HG02943 (cell line): ENCODE results near the gene RRM2.
"Not testable (repeated sequence)": the region's sequence is repeated elsewhere in the genome, so short reads cannot be mapped to it uniquely, and the experiment has no call there.

Experiments used
- ATAC-seq: cut with Tn5 transposase; IDR thresholded peaks from one replicate; pipeline ENCODE4 v1.9.1; 2021; ENCODE audit warnings: mild to moderate bottlenecking, low read depth, moderate library complexity; ENCODE audit not compliant: unreplicated experiment

Gene RRM2

DNA sequence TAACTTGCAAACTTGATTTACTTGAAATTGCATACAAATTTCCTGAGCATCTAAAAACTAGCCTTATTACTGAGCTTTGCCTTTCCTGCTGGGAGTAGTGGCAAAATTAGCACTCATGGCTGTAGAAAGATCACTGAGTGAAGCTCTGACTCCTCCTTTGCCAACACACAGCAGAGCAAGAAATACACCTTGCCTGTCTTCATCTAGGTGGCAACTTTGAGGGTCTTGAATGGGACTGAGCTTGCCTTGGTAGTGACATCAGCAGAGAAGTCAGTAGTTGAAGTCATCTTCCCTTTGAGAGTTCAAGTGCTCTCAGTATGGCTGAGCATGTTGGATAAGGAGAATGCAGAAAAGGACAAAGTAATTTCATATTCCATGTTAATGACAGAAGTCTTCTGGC, 5.9 kb downstream of the RRM2 start:
- ATAC-seq, result no peak

DNA sequence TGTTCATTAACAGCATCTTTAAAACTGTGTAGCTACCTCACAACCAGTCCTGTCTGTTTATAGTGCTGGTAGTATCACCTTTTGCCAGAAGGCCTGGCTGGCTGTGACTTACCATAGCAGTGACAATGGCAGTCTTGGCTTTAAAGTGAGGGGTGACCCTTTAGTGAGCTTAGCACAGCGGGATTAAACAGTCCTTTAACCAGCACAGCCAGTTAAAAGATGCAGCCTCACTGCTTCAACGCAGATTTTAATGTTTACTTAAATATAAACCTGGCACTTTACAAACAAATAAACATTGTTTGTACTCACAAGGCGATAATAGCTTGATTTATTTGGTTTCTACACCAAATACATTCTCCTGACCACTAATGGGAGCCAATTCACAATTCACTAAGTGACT, 7.0 kb downstream of the RRM2 start:
- no peak for ATAC-seq

DNA sequence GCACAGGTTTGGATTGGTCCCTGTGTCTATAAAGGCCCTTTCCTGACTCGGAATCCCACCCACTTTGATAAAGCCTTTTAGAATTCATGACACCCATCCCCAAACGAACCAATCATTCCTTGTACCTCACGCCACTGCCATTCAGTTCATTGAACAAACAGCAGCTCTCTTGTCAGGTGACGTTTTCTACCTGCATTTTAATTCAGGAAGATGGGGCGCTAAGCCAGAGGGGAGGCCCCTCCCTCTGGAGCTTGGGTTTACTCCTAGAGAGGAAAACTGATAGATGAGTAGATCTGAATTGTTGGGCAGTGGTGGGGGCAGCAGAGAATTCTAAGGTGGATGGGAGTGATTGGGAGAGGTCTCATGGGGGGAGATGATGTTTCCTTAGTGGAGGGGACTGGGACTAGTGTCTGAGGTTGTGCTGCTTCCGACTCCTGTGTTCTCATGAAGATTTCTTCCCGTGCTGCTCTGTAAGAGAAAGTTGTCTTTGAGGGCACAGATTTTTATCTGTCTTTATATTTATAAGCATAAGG, 9.6 kb downstream of the RRM2 start:
- no peak for ATAC-seq

DNA sequence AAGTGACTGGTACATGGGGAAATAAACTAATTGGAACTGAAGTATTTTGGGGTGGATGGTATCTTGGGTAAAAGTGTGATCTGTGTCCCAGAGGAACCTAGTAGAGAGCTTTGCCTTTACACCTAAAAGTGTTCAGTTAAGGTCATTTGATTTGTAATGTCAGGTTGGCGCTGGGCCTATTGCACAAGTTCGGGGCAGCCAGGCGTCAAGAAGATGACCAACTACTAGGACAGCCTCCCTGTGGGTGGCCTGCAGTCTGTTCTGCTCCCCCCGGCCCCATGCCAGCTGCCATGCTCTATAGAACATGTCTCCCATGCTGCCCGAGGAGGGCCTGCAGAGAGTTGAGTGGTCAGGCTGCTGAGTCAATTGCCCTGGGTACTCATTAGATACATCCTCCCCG, 10.1 kb downstream of the RRM2 start:
- no peak for ATAC-seq

DNA sequence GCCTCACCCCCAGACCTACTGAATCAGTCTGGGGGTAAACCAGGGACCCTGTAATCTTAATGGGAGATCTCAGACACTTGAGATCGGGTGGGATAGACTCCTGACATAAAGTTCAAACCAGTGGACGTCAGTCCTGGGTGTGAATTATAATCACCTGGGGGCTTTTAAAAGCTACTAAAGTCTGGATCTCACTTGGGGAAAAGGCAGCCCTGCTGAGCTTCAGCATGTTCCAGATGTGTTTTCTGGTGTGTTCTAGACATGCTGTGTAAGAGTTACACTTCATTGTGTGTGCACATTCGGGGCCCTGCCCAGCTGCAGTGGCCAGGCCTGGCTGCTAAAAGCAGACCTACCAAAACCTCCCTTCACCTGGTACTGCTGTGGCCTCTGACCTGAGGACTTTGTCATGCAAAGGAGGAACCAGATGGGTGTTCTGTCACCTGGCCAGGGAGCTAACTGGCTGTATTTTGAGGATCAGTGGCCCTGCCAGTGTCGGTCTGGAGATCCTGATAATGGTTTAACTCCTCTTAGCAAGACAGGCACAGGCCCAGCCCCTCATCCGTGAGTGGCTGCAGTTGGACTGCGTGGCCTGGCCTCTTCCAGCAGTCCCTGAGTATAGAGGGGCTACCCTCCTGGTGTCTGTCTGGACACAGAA, 10.6 kb downstream of the RRM2 start:
- ATAC-seq, result no peak

DNA sequence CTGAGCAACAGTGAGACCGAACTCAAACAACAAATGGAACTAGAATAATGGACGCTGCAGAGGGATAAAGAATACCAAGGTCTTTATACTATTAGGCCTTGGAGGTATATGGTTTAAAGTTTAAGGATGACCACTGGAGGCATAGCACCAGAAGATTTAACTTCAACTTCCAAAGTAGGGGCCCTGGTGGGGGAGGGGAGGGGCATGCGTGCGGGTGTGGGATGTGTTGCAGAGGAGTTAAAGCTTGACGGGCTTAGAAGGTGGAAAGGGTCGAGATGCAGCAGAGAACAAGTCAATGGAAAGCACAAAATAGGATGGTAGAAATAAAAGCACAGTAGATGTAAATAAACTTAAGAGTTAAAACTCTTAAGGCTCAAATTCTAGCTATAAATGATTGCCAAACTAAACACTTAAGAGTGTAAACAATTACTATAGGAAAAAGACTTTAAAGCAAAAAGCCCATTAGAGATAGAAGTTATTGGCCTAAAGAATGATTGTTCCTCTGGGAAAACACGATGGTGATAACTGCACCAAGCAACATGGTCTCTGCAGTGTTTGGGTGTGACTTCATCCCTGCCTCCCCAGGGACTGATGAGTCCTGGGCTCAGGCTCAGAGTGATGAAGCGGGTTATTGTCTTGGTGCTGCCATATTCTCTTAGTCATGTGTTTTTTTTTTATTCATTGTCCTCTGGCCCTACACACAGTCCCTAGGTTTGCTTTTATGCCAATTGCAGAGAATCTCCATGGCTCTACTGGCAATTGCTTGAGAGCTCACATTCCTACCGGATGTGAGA, 13.0 kb downstream of the RRM2 start:
- no peak for ATAC-seq

DNA sequence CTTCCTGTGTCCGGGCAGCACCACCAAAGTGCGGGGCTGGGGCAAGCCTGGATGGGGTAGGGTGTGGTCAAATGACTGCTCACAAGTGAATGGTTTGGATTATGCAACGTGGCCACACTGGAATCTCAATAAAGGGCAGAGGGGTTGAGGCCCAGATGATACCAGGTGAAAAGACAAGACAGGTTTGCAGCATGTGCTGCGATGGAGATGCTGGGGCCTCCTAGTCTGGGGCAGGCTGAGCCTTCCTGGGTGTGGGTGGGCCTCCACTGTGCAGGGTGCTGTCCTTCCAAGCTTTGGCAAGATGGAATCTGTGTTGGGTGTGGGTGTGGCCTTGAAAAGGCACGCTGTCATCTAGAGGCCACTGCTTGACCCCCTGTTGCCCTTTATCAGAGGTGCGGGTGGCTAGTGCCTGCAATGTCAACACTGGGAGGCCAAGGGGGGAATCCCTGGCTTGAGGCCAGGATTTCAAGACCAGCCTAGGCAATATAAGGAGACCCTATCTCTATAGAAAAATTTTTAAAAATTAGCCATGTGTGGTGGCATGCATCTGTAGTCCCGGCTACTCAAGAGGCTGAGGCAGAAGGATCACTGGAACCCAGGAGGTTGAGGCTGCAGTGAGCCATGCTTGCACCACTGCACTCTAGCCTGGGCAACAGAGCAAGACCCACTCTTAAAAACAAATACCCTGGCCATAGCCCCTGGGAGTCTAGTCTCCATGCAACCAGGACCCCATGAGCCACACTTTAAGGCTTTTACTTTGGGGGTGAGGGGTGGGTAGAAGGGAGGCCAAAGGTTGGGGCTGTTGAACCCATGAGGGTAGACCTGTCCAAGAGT, 13.8 kb downstream of the RRM2 start:
- no peak for ATAC-seq

DNA sequence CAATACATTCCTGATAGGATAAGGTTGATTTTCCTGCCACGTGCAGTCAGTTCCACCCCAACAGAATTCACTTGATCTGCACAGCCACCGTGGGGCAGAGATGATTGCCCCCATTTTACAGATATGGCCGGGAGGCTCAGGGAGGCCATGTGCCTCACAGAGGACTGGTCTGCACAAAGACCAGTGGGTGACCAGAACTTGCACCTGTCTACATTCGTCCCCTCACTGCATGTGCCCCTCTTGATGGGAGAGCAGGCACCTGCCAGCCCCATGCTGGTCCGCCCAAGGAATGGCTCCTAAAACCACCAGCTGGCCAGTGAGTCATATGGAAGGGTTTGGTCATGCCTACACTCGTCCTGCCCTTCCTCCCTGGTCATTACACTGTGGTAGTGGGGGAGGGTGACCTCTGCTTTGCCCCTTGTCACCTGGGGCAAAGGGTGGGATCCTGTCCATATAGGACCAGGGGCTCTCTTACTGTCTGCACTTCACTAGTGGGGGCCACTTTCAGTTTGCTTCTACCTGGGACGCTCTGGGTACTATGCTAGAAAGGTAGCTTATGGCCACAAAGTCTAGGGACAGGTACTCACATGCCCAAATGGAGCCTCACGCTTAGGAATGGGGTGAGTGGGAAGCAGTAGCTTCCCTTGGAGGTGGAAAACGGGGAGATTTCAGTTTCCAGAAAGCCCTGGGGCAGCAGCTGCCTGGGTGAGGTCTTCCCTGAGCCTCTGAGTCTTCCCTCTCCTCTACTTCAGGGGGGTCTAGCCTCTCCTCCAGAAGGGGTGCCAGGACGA, 14.7 kb downstream of the RRM2 start:
- no peak for ATAC-seq

DNA sequence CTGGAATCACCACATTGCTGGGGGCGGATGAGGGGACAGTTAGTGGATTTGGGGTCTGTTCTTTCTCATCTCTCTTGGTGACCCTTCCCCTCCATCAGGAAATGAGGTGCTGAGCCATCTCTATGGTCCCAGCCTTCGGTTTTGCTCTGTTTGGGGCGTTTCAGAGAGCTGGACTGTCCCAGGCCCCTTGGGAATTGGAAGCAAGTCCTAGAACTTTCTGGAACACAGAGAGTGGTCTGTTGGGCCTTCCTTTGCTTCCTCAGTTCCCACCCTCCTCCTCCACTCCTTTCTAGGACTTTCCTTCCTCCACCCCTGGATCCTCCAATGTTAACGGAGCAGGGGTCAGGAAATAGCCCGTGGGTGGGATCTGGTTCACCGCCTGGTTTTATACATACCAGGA, 17.0 kb downstream of the RRM2 start:
- ATAC-seq, result no peak

DNA sequence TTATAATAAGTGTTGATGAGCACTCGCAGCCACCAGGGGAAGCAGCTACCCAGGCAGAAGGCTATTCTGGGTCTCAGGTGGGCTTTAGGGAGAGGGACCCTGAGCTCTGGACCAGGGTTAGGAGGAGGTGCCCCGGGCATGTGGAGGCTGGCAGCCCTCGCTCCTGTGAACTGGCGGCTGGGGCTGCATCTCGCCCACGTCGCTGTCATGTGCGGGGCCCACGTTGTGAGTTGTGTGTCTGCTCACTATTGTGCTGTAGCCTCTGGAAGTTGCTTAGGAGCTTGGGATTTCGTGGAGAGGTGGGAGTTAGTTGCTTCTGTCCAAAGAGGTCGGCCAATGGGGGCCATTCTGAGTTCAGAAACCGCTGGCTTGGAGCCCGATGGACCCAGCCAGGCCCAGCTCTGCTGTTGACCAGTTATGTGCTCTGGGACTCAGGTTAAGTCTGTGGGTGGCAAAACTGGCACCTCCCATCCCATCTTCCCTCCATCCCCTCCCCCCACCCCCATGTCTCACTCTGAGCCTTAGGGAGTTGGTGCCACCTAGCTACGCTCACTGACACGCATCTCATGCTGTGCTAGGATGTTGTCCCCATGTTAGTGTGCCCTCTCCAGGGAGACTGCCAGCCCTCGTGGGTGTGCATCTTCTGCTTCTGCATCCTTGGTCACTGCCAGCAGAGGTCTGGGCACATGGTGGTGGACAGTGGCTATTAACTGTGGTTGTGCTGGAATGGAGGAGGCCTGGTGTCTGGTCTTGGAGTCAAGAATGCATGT, 18.5 kb downstream of the RRM2 start:
- no peak for ATAC-seq

DNA sequence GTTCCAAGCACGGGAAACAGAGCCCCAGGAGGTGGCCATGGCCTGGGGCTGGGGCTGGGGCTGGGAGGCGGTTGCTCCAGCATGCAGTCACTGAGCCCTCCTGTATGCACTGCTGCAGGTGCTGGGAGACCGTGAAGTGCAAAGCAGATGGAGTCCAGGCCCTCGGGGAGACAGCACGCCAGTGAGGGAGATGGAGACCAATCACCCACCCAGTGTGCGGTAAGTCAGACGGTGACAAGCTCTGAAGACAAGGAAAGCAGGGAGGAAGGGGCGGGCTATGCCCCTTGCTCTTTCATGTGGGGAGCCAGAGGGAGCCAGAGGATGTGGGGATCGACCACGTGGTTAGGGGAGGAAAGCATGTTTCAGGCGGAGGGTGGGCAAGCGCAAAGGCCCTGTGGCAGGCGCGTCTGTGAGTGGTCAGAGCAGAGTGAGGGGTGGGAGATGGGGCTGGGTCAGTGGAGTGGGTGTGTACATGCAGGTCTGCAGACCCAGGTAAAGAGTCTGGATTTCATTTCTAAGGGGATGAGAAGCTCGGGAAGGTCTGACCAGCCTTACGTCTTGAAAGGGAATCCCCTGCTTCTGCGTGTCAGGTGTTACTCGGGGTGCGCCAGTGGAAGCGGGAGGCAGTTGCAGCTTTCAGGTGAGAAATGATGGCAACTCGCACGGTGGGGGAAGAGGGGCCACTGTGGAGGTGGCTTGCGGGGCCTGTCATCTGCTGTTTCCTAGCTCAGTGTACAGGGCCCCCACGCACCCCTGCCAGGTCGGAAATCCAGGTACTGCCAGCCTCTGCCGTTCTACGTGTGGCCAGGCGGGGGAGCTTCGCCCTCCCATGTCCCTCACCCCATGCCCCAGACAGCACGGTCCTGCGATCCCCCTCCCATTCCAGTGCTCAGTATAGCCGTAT, 19.4 kb downstream of the RRM2 start:
- ATAC-seq, result no peak

DNA sequence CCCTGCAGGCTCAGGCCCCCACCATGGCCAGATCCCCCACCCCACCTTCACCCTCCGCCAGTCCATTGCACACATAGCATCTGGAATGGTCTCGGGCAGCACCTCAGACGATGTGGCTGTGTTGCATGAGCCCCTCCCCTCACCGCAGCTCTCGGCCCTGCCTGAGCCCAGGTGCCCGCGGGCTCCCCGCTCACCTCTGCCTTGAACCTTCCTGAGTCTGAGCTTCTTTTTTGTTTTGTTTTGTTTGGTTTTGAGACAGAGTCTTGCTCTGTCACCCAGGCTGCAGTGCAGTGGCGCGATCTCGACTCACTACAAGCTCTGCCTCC, 20.1 kb downstream of the RRM2 start:
- ATAC-seq, result no peak

DNA sequence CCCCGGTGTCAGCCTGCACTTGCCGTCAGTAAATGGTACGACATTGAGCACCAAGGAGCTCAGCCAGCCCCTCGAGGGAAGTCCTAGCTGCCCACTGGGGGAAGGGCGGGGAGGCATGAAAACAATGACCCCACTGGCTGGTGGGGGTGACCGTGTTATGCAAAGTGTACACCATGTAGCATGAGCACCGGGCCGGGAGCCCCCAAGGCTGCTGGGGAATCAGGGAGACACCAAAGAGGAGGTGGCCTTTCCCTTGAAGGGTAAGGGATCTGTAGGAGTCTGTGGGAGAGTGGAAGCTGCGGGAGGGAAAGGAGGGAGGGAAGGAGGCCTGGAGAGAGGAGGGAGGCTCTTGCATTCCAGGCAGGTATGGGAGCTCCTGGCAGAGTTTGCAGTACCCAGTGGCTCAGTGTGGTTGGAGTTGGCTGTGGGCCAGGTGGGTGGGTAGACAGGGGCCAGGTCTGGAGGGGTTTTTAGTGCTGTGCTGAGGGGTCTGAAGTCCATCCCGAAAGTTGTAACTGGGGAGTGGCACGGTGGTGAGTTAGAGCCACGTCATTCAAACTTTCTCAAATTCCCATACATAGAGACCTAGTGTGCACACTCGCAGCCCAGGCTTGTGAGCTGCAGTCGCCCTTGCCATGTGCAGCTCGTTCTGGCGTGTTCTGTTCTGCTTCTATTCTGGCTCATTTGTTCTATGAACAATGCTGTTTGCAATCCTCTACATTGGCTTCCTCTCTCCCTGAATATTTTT, 22.4 kb downstream of the RRM2 start:
- ATAC-seq, result no peak

DNA sequence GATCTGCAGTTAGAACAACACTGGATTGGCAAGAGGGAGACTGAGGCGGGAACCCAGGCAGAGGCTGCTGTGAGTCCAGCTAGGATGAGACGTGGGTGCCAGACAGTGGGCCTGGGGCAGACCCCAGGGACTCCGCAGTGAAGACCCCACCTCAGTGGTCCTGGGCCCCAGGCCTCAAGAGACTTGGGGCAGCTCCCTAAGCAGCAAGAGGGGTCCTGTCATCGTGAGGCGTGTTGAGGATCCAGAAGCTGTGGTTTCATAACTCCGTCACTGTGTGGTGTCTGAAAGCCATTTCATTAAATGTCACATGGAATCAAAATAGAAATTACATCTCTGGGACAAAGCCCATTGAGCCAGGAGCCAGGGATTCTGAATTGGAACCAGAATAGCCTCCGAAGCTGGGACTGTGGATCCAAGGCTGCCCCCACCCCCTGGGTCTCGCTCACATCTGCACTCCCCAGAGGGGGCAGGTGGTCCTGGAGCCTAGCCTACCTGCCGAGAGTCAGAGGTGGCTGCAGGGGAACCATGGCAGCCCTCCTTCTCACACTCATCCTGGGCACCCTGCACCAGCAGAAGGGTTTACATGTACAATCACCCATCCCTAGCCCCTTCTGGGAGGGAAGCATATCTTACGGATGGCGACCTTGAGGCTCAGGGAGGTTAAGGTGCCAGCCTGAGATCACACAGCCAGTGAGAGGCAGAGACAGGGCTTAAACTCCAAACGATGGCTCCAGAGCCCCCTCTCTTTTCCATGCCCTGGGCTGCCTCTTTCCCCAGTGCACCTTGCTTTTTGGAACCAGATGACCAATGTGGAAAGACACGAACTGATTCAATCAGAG, 23.2 kb downstream of the RRM2 start:
- ATAC-seq, result no peak

DNA sequence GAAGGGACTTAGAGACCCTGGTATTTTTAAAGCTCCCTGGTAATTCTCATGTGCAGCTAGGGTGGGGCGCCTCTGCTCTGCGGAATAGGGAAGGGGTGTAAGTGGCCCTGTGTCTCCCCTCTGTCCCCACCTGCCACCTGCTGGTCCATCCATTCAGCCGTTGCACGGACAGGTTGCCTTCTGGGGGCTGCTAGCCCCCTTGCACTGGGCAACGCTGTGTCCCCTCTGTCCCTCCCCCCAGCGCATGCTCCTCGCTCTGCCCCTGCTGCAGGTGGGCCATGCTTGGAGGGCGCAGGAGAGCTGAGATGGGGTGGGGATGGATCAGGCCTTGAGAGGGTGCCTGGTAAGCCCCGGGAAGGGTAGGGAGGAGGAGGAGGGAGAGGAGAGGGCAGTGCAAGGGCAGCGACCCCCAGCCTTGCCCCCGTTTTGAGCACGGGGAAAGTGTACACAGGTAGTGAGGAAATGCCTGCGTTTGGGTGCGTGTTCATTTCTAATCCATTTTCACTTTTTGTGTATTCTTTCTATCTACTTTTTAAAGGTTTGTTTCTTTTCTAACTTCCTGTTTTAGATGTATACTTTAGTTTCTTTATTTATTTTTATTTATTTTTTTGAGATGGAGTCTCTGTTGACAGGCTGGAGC, 23.9 kb downstream of the RRM2 start:
- no peak for ATAC-seq

DNA sequence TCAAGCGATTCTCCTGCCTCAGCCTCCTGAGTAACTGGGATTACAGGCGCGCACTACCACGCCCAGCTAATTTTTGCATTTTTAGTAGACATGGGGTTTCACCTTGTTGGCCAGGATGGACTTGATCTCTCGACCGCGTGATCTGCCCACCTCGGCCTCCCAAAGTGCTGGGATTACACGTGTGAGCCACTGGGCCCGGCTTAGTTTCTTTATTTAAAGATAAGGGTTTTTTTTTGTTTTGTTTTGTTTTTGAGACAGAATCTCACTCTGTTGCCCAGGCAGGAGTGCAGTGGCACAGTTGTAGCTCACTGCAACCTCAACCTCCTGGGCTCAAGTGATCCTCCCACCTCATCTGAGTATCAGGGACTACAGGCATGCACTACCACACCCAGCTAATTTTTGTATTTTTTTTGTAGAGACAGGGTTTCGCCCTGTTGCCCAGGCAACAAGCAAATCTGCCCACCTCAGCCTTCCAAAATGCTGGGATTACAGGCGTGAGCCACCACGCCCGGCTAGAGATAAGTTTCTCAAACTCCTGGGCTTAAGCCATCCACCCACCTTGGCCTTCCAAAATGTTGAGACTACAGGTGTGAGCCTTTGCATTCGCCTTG, 24.6 kb downstream of the RRM2 start:
- not testable (repeated sequence) for ATAC-seq
